Suprapubic skin (tissue), 4 donors: ENCODE results near the gene NPEPL1.

Source experiments
- EP300 ChIP-seq: sonication (generic); formaldehyde crosslinking; IDR thresholded peaks from one replicate; pipeline ENCODE4 v1.6.1; 2017; ENCODE audit warnings: antibody characterized with exemption
- POLR2A ChIP-seq, 2 donors: fragments of 450-650 bp; IDR thresholded peaks; one replicate each; pipeline ENCODE4 v1.6.1; 2017; ENCODE audit warnings: antibody characterized with exemption in 2 of 2, mild to moderate bottlenecking in 2 of 2, moderate library complexity in 2 of 2
- POLR2AphosphoS5 ChIP-seq, 3 donors: sonication (generic); formaldehyde crosslinking; IDR thresholded peaks; one replicate each; pipeline ENCODE4 v1.6.1; 2017; ENCODE audit warnings: antibody characterized with exemption in 3 of 3
- TF ChIP-seq, protein P1 (sequence below), 2 donors: fragments of 200-600 bp in 1 of 2; fragments of 450-650 bp in 1 of 2; sonication (generic) in 1 of 2; IDR thresholded peaks; one replicate each; pipeline ENCODE4 v1.5.1; 2016 to 2019; ENCODE audit warnings: antibody characterized with exemption in 2 of 2, mild to moderate bottlenecking in 1 of 2, moderate library complexity in 1 of 2

DNA sequence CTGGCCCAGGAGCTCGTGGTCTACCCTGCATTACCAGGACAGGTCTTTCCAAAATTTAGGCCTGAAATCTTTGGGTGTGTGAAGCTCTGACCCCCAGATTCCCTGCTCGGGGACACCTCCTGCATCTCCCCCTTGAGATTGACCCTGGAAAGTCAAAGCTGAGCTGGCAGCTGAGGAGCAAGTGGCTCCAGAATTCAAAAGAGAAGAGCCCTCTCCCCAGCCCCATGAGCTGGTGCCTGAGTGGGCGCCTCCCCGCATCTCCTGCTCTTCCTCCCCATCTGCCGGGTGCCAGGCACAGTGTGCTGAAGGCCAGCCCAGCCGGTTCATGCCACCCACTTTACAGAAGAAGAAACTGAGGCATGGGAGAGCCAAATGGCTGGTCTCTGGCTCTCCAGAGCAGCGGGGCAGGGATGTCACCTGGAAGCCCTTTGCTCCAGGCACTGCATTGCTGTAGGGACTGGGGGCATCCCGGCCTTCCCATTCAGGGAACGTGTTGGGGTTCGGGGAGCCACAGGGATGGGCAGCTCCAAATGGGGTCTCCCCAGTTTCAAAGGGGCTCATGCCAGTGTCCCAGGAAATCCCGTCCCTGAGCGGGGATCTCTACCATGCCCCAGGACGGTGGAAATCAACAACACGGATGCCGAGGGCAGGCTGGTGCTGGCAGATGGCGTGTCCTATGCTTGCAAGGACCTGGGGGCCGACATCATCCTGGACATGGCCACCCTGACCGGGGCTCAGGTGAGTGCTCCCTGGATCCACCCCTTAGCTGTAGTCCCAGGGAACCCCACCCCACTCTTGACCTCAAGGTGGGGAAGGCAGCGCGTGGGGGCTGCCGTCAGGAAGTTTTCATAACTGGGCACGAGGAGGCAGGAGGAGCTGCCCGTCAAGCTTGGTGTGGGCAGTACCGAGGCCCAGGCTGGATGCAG, 20.5 kb downstream of the NPEPL1 start:
- TF ChIP-seq, protein P1, sequence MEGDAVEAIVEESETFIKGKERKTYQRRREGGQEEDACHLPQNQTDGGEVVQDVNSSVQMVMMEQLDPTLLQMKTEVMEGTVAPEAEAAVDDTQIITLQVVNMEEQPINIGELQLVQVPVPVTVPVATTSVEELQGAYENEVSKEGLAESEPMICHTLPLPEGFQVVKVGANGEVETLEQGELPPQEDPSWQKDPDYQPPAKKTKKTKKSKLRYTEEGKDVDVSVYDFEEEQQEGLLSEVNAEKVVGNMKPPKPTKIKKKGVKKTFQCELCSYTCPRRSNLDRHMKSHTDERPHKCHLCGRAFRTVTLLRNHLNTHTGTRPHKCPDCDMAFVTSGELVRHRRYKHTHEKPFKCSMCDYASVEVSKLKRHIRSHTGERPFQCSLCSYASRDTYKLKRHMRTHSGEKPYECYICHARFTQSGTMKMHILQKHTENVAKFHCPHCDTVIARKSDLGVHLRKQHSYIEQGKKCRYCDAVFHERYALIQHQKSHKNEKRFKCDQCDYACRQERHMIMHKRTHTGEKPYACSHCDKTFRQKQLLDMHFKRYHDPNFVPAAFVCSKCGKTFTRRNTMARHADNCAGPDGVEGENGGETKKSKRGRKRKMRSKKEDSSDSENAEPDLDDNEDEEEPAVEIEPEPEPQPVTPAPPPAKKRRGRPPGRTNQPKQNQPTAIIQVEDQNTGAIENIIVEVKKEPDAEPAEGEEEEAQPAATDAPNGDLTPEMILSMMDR (IDR thresholded peaks at IDR 0.05): no peak
- no peak for TF ChIP-seq POLR2AphosphoS5 (IDR thresholded peaks at IDR 0.05)
- TF ChIP-seq POLR2A (IDR thresholded peaks at IDR 0.05): no peak
- no peak for TF ChIP-seq EP300
